ENCODE data around the gene EYS.

Gene EYS

GRCh38 chr6:64258302-64258701 is 1448.7 kb downstream of the EYS start:
- no peak for TF ChIP-seq POLR2AphosphoS5 (IDR thresholded peaks at IDR 0.05; ENCODE audit: low read depth, low read length)
- no peak for TF ChIP-seq TAF1 (IDR thresholded peaks at IDR 0.05; ENCODE audit: borderline replicate concordance, insufficient read depth, low read length)
- TF ChIP-seq FOXP2 (optimal IDR thresholded peaks at IDR 0.05; ENCODE audit: borderline replicate concordance, extremely low read depth, extremely low read length, insufficient read depth) = no peak
- TF ChIP-seq REST (IDR thresholded peaks at IDR 0.05; ENCODE audit: insufficient read depth in 1 of 2, low read depth in 2 of 2, low read length in 2 of 2) = no peak
- TF ChIP-seq SIN3A (IDR thresholded peaks at IDR 0.05; ENCODE audit: borderline replicate concordance, insufficient read depth, low read length) = no peak

GRCh38 chr6:64257586-64257985 is 1449.4 kb downstream of the EYS start:
- TF ChIP-seq TAF1 (IDR thresholded peaks at IDR 0.05; ENCODE audit: borderline replicate concordance, insufficient read depth, low read length) (no peak), FOXP2 (optimal IDR thresholded peaks at IDR 0.05; ENCODE audit: borderline replicate concordance, extremely low read depth, extremely low read length, insufficient read depth) (no peak), POLR2AphosphoS5 (IDR thresholded peaks at IDR 0.05; ENCODE audit: low read depth, low read length) (no peak), REST (IDR thresholded peaks at IDR 0.05; ENCODE audit: insufficient read depth in 1 of 2, low read depth in 2 of 2, low read length in 2 of 2) (no peak), SIN3A (IDR thresholded peaks at IDR 0.05; ENCODE audit: borderline replicate concordance, insufficient read depth, low read length) (no peak)

GRCh38 chr6:64256483-64256882 is 1450.5 kb downstream of the EYS start:
- no peak for TF ChIP-seq SIN3A (IDR thresholded peaks at IDR 0.05; ENCODE audit: borderline replicate concordance, insufficient read depth, low read length)

GRCh38 chr6:64255000-64255399 is 1452.0 kb downstream of the EYS start:
- no peak for TF ChIP-seq SIN3A (IDR thresholded peaks at IDR 0.05; ENCODE audit: borderline replicate concordance, insufficient read depth, low read length)
- no peak for TF ChIP-seq TAF1 (IDR thresholded peaks at IDR 0.05; ENCODE audit: borderline replicate concordance, insufficient read depth, low read length)
- TF ChIP-seq POLR2AphosphoS5 (IDR thresholded peaks at IDR 0.05; ENCODE audit: low read depth, low read length) = no peak
- TF ChIP-seq FOXP2 (optimal IDR thresholded peaks at IDR 0.05; ENCODE audit: borderline replicate concordance, extremely low read depth, extremely low read length, insufficient read depth) = no peak
- no peak for TF ChIP-seq REST (IDR thresholded peaks at IDR 0.05; ENCODE audit: insufficient read depth in 1 of 2, low read depth in 2 of 2, low read length in 2 of 2)

GRCh38 chr6:64254558-64254957 is 1452.5 kb downstream of the EYS start:
- TF ChIP-seq SIN3A (IDR thresholded peaks at IDR 0.05; ENCODE audit: borderline replicate concordance, insufficient read depth, low read length) (no peak), POLR2AphosphoS5 (IDR thresholded peaks at IDR 0.05; ENCODE audit: low read depth, low read length) (no peak), FOXP2 (optimal IDR thresholded peaks at IDR 0.05; ENCODE audit: borderline replicate concordance, extremely low read depth, extremely low read length, insufficient read depth) (no peak), TAF1 (IDR thresholded peaks at IDR 0.05; ENCODE audit: borderline replicate concordance, insufficient read depth, low read length) (no peak), REST (IDR thresholded peaks at IDR 0.05; ENCODE audit: insufficient read depth in 1 of 2, low read depth in 2 of 2, low read length in 2 of 2) (no peak)
